K562 (cell line): ENCODE data around the gene KIF5A. TPM values are rescaled to one million over a fixed set of nuclear protein-coding genes. Genes with fewer than 3 reads are reported as not detected.
A peak's percentile ranks its signal among the peaks of the same experiment; 100 is the strongest.

Experiments used
- ATAC-seq: fragments of 200-7000 bp; cut with Tn5 transposase; 3 replicates; pipeline ENCODE4 v1.9.1; 2020; ENCODE audit warnings: moderate library complexity
- BruUV-seq: library from RNA; stranded (reverse); fragments of 400-500 nt; replicated peaks from 2 replicates; lab custom pipeline; 2021; lab: Mats Ljungman, UMichigan
- CTCF ChIA-PET: fragments of 300-600 bp; formaldehyde crosslinking; extraction: SDS; loops from one replicate; lab custom pipeline; 2021; ENCODE audit warnings: low intra/inter-chr PET ratio; lab: Yijun Ruan, JAX
- POLR2A ChIA-PET: fragments of 300-600, 350-650 bp; sonication (Branson Sonifier 250); formaldehyde crosslinking; extraction: SDS; loops from one replicate; lab custom pipeline; 2021; ENCODE audit warnings: antibody characterized with exemption, inconsistent platforms; lab: Yijun Ruan, JAX
- DNase-seq, 4 experiments: peaks; one replicate each; pipeline versions ENCODE4 v3.0.0 to v3.0.0-alpha.2; 2011 to 2018; ENCODE audit warnings: low spot score in 3 of 4, mixed read lengths in 3 of 4; ENCODE audit errors: extremely low read depth in 1 of 4
- FAIRE-seq: peaks from 2 replicates; lab custom pipeline; 2011; peaks lifted over from hg19 to GRCh38; lab: Jason Lieb, UNC
- H2AFZ ChIP-seq: 2 replicates; pipeline ENCODE4 v1.6.0; 2011; ENCODE audit warnings: low read depth, low read length, control low read depth, inconsistent platforms
- H3K27ac ChIP-seq: fragments of 200-600 bp; 3 replicates; pipeline ENCODE4 v1.8.0; 2011; ENCODE audit warnings: low read depth, mild to moderate bottlenecking, control low read depth, inconsistent platforms, low read length, moderate library complexity, mixed read lengths; ENCODE audit errors: extremely low read depth
- H3K27me3 ChIP-seq, 2 experiments: fragments of 300-600 bp in 1 of 2; 2 replicates in 1 of 2; 3 replicates in 1 of 2; pipeline versions ENCODE4 v1.6.0 to v1.8.0; 2011; ENCODE audit warnings: inconsistent platforms in 2 of 2, low read length in 2 of 2, mild to moderate bottlenecking in 1 of 2, mixed read lengths in 1 of 2, moderate library complexity in 1 of 2; ENCODE audit not compliant: control insufficient read depth in 2 of 2, insufficient read depth in 2 of 2
- H3K36me3 ChIP-seq: fragments of 300-600 bp; 3 replicates; pipeline ENCODE4 v1.8.0; 2011; ENCODE audit warnings: mild to moderate bottlenecking, low read length, inconsistent platforms; ENCODE audit not compliant: control insufficient read depth, insufficient read depth
- H3K4me1 ChIP-seq, 2 experiments: fragments of 200-600 bp in 1 of 2; replicated peaks in 1 of 2; 2 replicates in 1 of 2; 3 replicates in 1 of 2; pipeline versions ENCODE4 v1.5.1 to v1.8.0; 2011; ENCODE audit warnings: inconsistent platforms in 2 of 2, low read length in 2 of 2, mild to moderate bottlenecking in 1 of 2, mixed read lengths in 1 of 2, moderate library complexity in 1 of 2; ENCODE audit not compliant: control insufficient read depth in 2 of 2, insufficient read depth in 2 of 2
- H3K4me2 ChIP-seq: 2 replicates; pipeline ENCODE4 v1.6.1; 2011; ENCODE audit warnings: low read length, control low read depth, inconsistent platforms, mixed read lengths; ENCODE audit not compliant: insufficient read depth
- H3K4me3 ChIP-seq: fragments of 200-600 bp; sonication (generic), shearing (Covaris generic); 2 replicates; pipeline ENCODE4 v1.5.1; 2016; ENCODE audit warnings: control low read depth, inconsistent platforms
- H3K79me2 ChIP-seq: fragments of 200-600 bp; 3 replicates; pipeline ENCODE4 v1.8.0; 2011; ENCODE audit warnings: low read length, inconsistent platforms; ENCODE audit not compliant: control insufficient read depth, insufficient read depth
- H3K9ac ChIP-seq, 2 experiments: 2 replicates each; pipeline versions ENCODE4 v1.6.0 to v1.6.1; 2011; ENCODE audit warnings: low read depth in 2 of 2, low read length in 2 of 2, control low read depth in 1 of 2, inconsistent platforms in 1 of 2, mild to moderate bottlenecking in 1 of 2, mixed read lengths in 1 of 2; ENCODE audit not compliant: insufficient read depth in 1 of 2
- H3K9me1 ChIP-seq: one replicate; pipeline ENCODE4 v1.6.0; 2011; ENCODE audit warnings: inconsistent platforms, mild to moderate bottlenecking, low read length, moderate library complexity; ENCODE audit not compliant: control insufficient read depth, insufficient read depth
- H3K9me3 ChIP-seq: replicated peaks from 2 replicates; pipeline ENCODE4 v1.5.1; 2011; ENCODE audit warnings: low read depth, low read length, inconsistent platforms; ENCODE audit not compliant: control insufficient read depth, insufficient read depth
- H4K20me1 ChIP-seq: replicated peaks from 2 replicates; pipeline ENCODE4 v1.6.1; 2011; ENCODE audit warnings: low read length, inconsistent platforms, mixed read lengths; ENCODE audit not compliant: control insufficient read depth, insufficient read depth
- CBFA2T3 ChIP-seq: fragments of 450-650 bp; IDR thresholded peaks from 2 replicates; pipeline ENCODE4 v1.6.1; 2017
- CTCFL ChIP-seq: IDR thresholded peaks from 2 replicates; pipeline ENCODE4 v1.6.1; 2011; ENCODE audit warnings: borderline replicate concordance, low read depth, mild to moderate bottlenecking, moderate library complexity, low read length; ENCODE audit not compliant: insufficient read depth, poor library complexity, severe bottlenecking
- FOXM1 ChIP-seq, 2 experiments: fragments of 450-650 bp in 1 of 2; sonication (generic) in 1 of 2; formaldehyde crosslinking in 1 of 2; IDR thresholded peaks; 2 replicates each; pipeline versions ENCODE4 v1.6.1 to v1.9.0; 2017 to 2022; ENCODE audit warnings: low read depth in 2 of 2, mild to moderate bottlenecking in 2 of 2, missing genetic modification reagents in 1 of 2, moderate library complexity in 1 of 2
- HNRNPLL ChIP-seq: fragments of 200-400 bp; formaldehyde crosslinking; IDR thresholded peaks from 2 replicates; pipeline ENCODE4 v1.6.1; 2017; ENCODE audit warnings: low read length, low read depth, mild to moderate bottlenecking; ENCODE audit not compliant: poor library complexity, severe bottlenecking
- MTF1 ChIP-seq: fragments of 250-450 bp; sonication (Bioruptor Pico); IDR thresholded peaks from 2 replicates; pipeline ENCODE4 v1.9.0; 2021; ENCODE audit warnings: moderate library complexity, mild to moderate bottlenecking, inconsistent platforms, borderline replicate concordance
- ZC3H11A ChIP-seq: IDR thresholded peaks from 2 replicates; pipeline ENCODE4 v1.6.1; 2012; ENCODE audit warnings: low read depth, low read length, improper control_type of control experiment
- ZNF224 ChIP-seq: sonication (generic); formaldehyde crosslinking; IDR thresholded peaks from 2 replicates; pipeline ENCODE4 v1.8.0; 2022; ENCODE audit warnings: mild to moderate bottlenecking, missing genetic modification reagents
- ZNF3 ChIP-seq: fragments of 250-450 bp; sonication (Bioruptor Pico); IDR thresholded peaks from 2 replicates; pipeline ENCODE4 v1.5.0; 2021; ENCODE audit warnings: mild to moderate bottlenecking, moderate library complexity
- ZNF79 ChIP-seq: fragments of 250-450 bp; sonication (Bioruptor Pico); IDR thresholded peaks from 2 replicates; pipeline ENCODE4 v1.4.0; 2020; ENCODE audit warnings: low read depth, mild to moderate bottlenecking, moderate library complexity
- WGBS: fragments of 100-300 bp; shearing (Covaris generic); methylation state at CpG from one replicate; pipeline ENCODE4 v1.1.6; 2016; ENCODE audit warnings: low coverage, mixed read lengths; ENCODE audit not compliant: insufficient coverage; ENCODE audit errors: missing lambda C conversion rate; 5-methylcytosine and 5-hydroxymethylcytosine counted together
- in situ Hi-C: fragments of 300-500 bp; cut with MboI; formaldehyde crosslinking; loops from 4 replicates; pipeline ENCODE4 v1.15.0; 2018; ENCODE audit warnings: inconsistent platforms, mixed read lengths
- intact Hi-C: fragments of 100-400 bp; cut with micrococcal nuclease; formaldehyde crosslinking; loops from 2 replicates; pipeline ENCODE4 v1.14.2; 2022
- polyA plus RNA-seq, 8 experiments: library from polyadenylated mRNA; depleted of rRNA in 4 of 8; stranded (reverse) in 5 of 8; unstranded in 3 of 8; fragments of >200 nt; fragmentation: Nextera tagmentation in 2 of 8; fragmentation: Illumina TruSeq in 1 of 8; extraction: Ambion mirVana in 2 of 8; extraction: Trizol in 1 of 8; gene quantifications; 2 replicates each; pipeline versions ENCODE4 v1.2.1 to v1.2.3, GENCODE V29; 2011 to 2014; ENCODE audit warnings: inconsistent platforms in 1 of 8, missing spikeins in 1 of 8
- total RNA-seq, 7 experiments: library from RNA; depleted of rRNA in 6 of 7; stranded (reverse); fragments of >200 nt in 6 of 7; fragmentation: Illumina TruSeq in 2 of 7; extraction: Trizol in 2 of 7; gene quantifications; 2 replicates each; pipeline versions ENCODE4 v1.2.1 to v1.2.3, GENCODE V29; 2011 to 2021; ENCODE audit warnings: low replicate concordance in 1 of 7
- TF ChIP-seq, protein P1 (sequence below), 2 experiments: IDR thresholded peaks in 1 of 2; conservative IDR thresholded peaks in 1 of 2; 2 replicates each; pipeline ENCODE4 v1.6.1; 2016; ENCODE audit warnings: low read depth in 2 of 2, mild to moderate bottlenecking in 1 of 2, missing compliant biosample characterization in 1 of 2, missing genetic modification characterization in 1 of 2, moderate library complexity in 1 of 2
- TF ChIP-seq, protein P2 (sequence below), 2 experiments: IDR thresholded peaks; 2 replicates each; pipeline ENCODE4 v1.6.1; 2012; ENCODE audit warnings: improper control_type of control experiment in 2 of 2, low read depth in 2 of 2, low read length in 2 of 2, borderline replicate concordance in 1 of 2

Gene KIF5A
- total and polyA plus RNA-seq, 9 of the 15 experiments (the other 6 are each of a cell fraction or from before 2014, with no cell fraction given): 3.4 to 17.7 (median 8.0) TPM

GRCh38 chr12:57618966-57619433 is 69.2 kb downstream of the KIF5A start:
- Histone ChIP-seq H3K79me2 (no peaks in the 10 kb centered on the region), H3K4me2 (no peak overlapping the region), H3K9me1 (peaks cover under 1% of the 10 kb centered on the region), H2AFZ (no peak overlapping the region), H3K36me3 (peaks cover 16% of the 10 kb centered on the region; the same call in 2 of the 3 replicates), H3K9me3 (no peaks in the 10 kb centered on the region), H3K27ac (no peak overlapping the region), H3K4me3 (no peak overlapping the region), H3K4me1 (peaks cover 37 to 46% of the 10 kb centered on the region in 2 experiments), H4K20me1 (no peaks in the 10 kb centered on the region), H3K9ac (peak overlapping the region in 1 of 2 experiments; percentile 13; a peak in 1 of 4 replicates), H3K27me3 (no peaks in the 10 kb centered on the region)
- intact Hi-C loops: no loop called here
- DNase-seq: no peak
- ATAC-seq: no peak
- no TSS peak for BruUV-seq
- ChIA-PET POLR2A (interaction anchor here (1.3 kb wide), 1 partner anchor 99 kb away, joined by 6 read pairs; the partner anchor contains the start of gene DDIT3), CTCF (no interaction called here)
- FAIRE-seq: no peak
- WGBS: 62% methylated on average over 12 of the region's 16 CpGs
- in situ Hi-C loops: no loop called here
- TF ChIP-seq ZNF3 (CRISPR knock-in tag): no peak
- TF ChIP-seq, protein P1, sequence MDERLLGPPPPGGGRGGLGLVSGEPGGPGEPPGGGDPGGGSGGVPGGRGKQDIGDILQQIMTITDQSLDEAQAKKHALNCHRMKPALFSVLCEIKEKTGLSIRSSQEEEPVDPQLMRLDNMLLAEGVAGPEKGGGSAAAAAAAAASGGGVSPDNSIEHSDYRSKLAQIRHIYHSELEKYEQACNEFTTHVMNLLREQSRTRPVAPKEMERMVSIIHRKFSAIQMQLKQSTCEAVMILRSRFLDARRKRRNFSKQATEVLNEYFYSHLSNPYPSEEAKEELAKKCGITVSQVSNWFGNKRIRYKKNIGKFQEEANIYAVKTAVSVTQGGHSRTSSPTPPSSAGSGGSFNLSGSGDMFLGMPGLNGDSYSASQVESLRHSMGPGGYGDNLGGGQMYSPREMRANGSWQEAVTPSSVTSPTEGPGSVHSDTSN (CRISPR knock-in tag; IDR thresholded peaks at IDR 0.05; ENCODE audit: low read depth): no peak
- TF ChIP-seq, protein P1 (tag; conservative IDR thresholded peaks at IDR 0.05; ENCODE audit: low read depth): no peak
- TF ChIP-seq FOXM1 (IDR thresholded peaks at IDR 0.05; ENCODE audit: low read depth): no peak
- no peak for TF ChIP-seq FOXM1 (CRISPR knock-in tag; IDR thresholded peaks at IDR 0.05; ENCODE audit: low read depth)
- TF ChIP-seq ZNF79 (CRISPR knock-in tag): no peak
- no peak for TF ChIP-seq ZNF224 (CRISPR knock-in tag)
- TF ChIP-seq ZC3H11A: no peak
- no peak for TF ChIP-seq HNRNPLL
- no peak for TF ChIP-seq CTCFL
- TF ChIP-seq MTF1 (CRISPR knock-in tag): no peak
- TF ChIP-seq, protein P2, sequence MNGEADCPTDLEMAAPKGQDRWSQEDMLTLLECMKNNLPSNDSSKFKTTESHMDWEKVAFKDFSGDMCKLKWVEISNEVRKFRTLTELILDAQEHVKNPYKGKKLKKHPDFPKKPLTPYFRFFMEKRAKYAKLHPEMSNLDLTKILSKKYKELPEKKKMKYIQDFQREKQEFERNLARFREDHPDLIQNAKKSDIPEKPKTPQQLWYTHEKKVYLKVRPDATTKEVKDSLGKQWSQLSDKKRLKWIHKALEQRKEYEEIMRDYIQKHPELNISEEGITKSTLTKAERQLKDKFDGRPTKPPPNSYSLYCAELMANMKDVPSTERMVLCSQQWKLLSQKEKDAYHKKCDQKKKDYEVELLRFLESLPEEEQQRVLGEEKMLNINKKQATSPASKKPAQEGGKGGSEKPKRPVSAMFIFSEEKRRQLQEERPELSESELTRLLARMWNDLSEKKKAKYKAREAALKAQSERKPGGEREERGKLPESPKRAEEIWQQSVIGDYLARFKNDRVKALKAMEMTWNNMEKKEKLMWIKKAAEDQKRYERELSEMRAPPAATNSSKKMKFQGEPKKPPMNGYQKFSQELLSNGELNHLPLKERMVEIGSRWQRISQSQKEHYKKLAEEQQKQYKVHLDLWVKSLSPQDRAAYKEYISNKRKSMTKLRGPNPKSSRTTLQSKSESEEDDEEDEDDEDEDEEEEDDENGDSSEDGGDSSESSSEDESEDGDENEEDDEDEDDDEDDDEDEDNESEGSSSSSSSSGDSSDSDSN (IDR thresholded peaks at IDR 0.05; ENCODE audit: borderline replicate concordance in 1 of 2, low read depth in 2 of 2, low read length in 2 of 2): no peak
- no peak for TF ChIP-seq CBFA2T3
